Measurements from ENCODE around the gene NUDT22.

NUDT22 gene

DNA sequence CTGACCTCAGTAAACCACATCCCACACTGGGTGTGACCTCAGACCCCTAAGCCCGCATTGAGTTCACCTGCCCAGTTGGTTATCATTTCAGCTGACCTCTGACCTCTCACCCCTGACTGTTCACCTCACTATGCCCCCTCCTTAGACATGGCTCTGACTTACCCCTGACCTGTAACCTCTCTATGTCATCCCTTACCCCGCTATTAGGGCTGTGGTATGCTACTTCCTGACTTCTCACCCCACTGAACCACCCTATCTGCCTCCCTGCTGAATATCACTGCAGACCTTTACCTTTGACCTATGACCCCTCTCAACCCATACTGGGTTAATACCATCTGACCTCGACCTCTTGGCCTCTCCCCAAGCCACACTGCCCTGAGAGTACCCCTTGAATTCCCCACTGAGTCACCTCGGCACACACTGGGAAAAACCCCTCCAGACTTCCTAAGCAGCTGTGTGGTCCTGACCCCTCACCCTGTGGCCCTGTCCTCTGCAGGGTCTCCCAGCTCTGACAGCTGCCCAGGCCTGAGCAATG, 33.5 kb downstream of the NUDT22 start:
- DNase-seq, result no peak

DNA sequence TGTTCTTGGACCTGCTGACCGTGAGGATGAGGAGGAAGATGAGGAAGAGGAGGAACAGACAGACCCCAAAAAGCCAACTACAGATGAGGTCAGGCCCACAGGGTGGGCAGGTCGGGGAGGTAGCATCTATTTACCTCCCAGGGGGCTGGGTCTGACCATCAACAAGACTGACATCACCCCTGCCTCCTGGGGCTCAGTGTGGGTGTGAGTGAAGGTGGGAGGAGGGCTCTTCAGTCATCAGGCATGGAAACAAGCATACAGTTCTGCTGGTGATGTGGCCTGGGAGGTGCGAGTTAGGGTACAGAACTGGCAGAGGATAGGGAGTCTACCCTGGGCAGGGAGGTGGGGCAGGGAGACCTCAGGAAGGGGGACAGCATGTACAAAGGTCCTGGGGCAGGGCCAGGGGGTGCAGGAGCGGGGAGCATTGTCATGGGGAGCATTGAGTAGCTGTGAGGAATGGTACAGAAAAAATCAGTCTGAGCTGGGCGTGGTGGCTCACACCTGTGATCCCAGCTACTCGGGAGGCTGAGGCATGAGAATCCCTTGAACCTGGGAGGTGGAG, 34.2 kb downstream of the NUDT22 start:
- DNase-seq, result no peak

DNA sequence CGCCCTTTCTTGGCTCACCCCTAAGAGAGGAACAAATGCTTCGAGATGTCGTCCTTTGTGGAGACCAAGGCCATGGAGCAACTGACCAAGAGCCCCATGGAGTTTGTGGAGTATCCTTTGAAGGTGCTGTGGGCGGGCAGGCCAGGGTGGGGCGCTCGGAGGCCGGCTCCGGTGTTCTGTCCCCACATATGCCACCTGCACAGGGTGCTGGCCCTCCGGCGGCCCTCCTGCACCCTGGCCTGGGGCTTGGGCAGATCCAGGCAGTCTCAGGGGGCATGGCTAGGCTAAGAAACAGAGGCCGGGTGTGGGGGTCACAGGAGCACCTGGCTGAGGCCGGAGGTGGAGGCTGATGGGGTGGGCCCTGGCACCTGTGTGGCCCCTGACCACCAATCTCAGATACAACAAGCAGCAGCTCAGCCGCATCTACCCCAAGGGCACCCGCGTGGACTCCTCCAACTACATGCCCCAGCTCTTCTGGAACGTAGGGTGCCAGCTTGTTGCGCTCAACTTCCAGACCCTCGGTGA, 35.5 kb downstream of the NUDT22 start:
- no peak for DNase-seq

DNA sequence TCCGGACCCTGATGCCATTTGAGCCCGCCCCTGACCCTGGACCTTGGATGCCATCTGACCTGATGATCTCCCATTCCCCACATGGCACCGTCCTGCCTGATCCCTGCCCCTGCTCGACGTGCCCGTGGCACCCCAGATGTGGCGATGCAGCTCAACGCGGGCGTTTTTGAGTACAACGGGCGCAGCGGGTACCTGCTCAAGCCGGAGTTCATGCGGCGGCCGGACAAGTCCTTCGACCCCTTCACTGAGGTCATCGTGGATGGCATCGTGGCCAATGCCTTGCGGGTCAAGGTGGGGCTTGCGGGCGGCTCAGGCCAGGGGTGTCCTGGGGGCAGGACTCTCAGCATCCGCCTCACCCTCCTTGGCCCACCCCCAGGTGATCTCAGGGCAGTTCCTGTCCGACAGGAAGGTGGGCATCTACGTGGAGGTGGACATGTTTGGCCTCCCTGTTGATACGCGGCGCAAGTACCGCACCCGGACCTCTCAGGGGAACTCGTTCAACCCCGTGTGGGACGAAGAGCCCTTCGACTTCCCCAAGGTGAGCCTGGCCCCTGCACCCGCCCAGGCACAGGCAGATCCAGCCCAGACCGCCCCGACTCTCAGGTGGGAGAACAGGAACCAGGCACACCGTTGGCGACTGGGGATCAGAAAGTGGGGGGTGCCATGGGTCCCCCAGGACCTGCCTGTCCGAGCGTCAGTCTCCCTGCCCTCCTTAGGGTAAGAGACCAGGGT, 36.4 kb downstream of the NUDT22 start:
- DNase-seq, result no peak

DNA sequence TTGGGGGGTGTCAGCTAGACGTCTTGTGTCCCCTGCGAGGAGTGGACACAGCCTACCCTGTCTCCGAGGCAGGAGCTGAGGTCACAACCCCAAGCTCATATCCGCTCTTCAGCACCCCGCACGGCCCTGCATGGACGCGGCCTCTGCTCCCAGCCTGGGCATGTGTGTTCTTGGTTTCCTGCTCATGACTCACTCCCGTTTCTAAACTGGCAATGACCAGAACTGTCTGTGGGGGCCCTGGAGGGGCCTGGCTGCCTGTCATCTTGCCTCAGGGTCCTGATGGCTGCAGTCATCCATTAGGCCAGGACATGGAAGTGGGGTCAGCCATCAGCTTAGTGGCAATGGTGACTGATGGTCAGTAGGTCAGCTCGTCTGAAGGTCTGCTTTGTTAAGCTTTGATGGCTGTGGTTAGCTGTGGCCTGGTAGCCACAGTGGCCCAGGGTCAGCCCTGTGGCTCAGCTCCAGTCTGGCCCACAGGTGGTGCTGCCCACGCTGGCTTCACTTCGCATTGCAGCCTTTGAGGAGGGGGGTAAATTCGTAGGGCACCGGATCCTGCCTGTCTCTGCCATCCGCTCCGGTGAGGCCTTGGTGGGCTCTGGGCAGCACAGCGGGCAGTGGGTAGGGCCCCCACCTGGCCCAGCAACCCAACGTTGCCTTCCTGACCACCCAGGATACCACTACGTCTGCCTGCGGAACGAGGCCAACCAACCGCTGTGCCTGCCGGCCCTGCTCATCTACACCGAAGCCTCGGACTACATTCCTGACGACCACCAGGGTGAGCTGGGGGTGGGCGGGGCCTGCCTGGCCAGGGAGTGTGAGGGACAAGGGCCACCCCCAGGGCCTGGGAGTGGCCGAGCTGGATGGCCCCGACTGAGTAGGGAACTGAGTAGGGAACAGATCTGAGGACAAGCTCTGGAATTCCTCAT, 37.2 kb downstream of the NUDT22 start:
- no peak for DNase-seq

DNA sequence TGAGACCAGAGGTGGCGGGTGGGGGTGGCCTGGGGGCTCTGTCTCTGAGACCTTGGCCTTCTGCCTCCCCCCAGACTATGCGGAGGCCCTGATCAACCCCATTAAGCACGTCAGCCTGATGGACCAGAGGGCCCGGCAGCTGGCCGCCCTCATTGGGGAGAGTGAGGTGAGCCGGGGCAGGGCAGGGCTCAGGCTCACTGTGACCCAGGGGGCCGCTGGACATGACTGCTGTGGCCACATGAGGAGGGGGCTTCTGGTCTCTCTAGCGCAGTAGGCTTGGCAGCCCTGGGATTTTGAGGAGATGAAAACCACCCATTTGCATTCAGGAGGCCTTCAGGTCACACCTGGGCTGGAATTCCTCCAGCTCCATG, 37.9 kb downstream of the NUDT22 start:
- no peak for DNase-seq

DNA sequence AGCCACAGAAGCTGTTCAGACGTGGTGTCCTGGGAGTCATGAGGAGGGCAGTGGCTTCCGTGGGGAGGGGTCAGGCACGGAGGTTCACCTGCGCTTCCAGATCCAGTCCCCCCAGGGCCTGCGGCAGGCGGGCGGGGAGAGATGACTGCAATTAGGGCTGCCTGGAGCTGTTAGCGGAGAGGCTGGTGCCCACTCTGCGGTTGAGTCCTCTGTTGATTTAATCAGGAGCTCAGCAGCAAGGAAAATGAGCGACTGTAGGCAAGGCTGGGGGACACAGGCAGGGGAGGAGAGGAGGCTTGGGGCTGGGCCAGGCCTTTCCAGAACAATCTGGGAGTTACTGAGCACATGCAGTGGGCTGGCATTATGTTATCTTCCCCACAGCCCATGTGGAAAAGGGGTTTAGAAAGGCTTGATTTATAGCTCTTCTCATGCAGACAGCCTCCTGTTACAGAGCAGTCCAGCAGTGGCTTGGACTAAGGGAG, 38.3 kb downstream of the NUDT22 start:
- no peak for DNase-seq

DNA sequence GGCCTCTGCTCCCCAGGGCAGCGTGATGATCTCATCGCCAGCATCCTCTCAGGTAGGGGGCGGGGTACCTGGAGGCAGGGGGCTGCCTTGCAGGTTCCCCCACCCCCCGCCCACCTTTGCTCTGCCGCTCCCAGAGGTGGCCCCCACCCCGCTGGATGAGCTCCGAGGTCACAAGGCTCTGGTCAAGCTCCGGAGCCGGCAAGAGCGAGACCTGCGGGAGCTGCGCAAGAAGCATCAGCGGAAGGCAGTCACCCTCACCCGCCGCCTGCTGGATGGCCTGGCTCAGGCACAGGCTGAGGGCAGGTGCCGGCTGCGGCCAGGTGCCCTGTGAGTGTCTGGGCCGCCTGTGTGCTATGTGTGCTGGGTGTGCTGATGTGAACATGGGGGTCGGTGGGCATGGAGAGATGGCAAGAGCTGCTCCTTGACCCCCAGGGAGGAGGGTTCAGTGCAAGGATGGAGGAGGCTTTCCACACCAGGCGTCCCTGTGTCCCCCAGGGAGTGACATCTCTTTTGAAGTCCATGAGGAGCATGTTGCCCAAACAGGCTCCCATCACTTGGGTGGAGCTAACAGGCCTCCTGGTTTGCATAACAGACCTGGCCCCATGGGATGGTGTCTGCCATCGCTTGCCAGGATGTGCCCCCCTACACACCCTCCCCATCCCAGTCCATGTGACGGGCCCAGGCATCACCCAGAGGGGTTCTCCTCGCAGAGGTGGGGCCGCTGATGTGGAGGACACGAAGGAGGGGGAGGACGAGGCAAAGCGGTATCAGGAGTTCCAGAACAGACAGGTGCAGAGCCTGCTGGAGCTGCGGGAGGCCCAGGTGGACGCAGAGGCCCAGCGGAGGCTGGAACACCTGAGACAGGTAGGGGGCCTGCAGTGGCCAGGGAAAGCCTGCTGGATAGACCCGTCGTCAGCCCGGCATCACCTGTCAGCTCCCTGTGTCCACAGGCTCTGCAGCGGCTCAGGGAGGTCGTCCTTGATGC, 39.4 kb downstream of the NUDT22 start:
- no peak for DNase-seq

DNA sequence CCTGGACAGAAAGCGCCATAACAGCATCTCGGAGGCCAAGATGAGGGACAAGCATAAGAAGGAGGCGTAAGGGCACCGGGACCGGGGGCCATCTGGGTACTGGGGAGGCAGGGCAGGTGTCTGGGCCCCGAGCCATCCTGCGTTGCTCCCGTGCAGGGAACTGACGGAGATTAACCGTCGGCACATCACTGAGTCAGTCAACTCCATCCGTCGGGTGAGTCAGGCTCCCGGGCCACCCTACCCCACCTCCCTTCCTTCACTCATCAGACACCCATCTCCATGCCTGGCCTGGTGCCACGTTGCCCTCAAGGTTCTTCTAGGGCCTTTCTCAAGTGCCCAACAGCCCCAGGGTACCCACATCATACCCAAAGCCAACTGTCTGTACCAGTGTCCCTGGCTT, 40.3 kb downstream of the NUDT22 start:
- no peak for DNase-seq

DNA sequence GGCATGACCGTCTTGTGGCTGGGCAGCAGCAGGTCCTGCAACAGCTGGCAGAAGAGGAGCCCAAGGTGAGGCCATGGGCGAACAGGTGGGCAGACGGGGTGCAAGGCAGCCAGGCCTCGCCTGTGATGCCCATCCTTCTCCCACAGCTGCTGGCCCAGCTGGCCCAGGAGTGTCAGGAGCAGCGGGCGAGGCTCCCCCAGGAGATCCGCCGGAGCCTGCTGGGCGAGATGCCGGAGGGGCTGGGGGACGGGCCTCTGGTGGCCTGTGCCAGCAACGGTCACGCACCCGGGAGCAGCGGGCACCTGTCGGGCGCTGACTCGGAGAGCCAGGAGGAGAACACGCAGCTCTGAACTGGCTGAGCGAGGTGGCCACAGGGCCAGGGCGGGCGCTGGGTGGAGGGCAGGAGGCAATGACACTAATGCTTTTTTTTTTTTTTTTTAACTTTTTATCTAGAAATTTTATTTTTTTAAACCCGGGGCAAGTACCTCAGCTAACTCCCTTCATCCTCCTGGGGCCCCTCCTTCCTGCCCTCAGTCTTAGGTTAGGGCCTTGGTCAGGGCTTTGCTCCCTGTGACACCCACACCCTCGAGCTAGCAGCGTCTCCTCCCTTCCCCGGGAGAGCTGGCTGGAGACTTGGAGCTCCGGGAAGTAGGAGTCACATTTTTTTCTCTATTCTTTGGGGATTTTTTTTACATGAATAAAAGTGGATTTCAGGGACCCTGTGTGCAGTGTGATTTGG, 41.3 kb downstream of the NUDT22 start:
- no peak for DNase-seq

DNA sequence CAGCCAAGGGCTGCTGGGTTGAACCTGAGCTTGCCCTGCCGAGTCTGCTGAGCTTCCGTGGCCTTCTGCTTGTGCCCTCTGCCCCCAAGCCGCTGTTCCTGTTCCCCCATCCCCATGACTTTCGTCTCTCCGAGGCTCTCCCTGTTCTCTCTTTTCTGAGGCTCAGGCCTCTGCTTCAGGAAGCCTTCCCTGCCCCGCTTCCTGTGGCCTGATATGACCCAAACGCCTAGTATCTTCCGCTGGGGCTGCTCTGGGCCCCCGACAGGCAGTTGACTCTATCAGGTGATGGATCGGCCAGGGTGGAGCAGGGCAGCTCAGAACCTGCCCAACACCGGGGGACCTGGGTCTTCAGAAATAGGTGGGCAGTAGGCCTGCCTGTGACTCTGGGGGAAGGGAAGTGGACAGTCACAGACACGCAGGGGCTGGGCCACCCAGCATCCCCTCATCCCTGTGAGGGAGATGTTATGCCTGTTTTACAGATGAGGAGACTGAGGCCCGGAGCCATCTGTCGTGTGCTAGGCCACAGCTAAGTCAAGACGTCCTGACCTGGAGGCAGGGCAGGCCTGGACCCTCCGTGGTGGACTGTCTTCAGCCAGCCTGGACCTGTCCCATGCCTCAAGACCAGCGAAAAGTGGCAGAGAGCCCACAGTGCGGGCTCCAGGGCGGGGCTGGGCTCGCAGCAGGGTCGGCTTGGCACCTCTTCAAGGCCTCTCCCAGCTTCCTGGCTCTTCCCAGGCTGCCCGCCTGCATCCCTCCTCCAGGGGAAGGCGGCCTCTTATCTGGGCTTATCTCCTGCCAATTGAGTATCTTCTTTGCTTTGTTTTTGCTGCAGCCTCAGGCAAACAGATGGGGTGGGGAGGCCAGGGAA, 42.2 kb downstream of the NUDT22 start:
- DNase-seq, result no peak

DNA sequence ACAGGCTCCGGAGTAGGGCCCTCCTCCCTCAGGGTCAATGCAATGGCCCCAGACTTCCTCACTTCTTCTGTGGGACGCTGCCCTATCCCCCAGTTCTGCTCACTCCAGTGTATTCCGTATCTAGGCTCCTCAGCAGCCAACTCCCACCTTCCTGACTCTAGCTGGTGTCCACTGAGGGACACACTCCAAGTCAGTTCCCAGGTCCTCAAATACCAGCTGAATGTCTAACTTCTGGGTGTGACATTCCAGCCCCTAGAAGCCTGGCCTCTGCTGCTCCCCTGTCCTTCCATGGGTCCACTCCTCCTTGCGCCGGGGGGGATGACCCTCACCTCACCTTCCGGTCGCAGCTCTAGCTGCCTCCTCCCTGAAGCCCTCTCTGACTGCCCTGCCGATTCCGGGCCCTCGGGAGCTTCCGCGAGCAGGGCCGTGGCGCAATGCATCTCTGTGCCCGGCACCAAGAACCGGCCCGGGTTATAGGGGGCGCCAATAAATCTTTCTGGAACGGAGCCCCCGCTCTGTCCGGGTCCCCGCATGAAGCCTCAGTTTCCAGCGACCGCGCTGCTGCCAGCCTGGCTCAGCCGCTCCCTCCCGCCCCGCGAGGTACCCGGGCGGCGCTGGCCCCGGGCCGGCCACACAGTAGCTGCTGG, 42.9 kb downstream of the NUDT22 start:
- peak; percentile 28 to 57 for DNase-seq

DNA sequence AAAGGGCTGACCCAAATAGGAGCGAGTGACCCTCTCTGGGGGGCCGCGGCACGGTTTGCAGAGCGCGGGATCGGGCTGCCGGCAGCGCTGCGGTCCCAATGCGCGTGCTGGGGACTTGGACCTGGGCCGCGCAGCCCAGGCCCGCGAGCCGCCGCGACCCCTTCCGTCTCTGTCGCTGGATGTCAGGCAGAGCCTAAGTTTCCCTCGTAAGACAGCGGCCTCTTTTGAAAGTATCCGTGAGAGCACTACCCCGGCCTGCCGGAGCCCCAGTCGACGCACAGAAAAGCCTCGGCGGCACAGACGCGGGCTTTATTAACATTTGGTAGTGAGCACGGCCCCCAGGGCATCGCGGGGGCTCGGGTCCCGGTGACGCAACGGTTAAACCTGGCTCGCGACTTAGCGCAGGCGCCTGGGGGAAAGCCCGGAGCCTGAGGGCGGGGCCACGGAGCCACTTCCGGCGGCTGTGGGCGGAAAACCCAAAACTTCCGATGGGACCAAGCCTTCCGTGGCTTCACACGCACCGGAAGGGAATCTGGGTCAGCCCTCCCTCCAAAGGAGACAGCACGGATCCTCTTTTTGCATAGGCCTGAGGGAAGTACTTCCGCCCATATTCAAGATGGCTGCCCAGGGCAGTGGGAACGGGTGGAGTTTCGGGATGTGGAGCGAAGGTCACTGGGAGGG, 43.6 kb downstream of the NUDT22 start:
- peak; percentile 97 for DNase-seq

DNA sequence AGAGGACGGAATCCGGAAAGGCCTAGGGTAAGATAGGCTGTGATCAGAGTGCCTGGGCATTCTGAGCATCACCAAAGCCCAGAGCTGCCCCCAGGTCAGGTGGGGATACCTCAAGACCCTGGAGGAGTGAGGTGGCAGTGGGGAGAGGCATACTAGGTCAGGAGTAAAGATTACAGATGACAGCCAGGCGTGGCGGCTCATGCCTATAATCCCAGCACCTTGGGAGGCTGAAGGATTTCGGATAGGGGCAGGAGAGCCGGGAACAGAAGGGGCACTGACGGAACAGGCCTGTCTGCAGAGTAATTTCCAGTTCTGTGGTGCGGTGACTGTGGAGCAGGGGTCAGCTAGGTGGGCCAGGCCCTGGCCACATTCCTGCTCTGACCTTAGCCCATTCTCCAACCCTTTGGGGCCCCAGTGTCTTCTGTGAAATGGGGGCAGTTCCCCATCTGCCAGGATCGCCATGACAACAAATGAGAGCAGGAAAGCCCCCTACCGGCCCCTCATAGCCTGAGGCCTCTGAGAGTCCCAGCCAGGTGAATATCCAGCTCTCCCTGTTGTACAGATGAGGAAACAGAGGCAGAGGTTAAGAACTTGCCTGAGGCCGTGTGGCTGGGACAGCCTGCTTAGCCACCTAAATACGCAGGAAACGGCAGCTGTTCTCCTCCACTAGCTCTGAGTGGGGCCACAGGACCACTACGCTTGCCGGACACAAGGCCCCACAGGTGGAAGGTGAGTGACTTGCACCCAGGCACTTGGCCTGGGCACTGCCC, 49.1 kb downstream of the NUDT22 start:
- DNase-seq, result no peak

DNA sequence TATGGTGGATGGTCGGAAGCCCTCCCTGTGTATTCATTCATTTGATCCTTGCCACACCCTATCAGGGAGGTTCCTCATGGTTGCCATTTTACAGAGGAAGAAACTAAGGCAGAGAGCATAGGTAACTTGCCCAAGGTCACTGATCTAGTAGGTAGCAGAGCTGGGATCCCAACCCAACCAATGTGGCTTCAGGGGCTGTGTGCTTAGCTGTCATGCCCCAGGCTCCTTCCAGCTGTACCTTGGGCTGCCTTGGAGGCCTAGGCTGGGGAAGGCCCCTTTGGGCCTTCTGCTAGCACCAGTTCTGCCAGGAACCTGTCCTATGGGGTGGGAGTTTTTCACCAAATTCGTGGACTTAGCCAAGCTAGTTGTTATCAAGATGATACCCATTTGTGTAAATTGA, 49.8 kb downstream of the NUDT22 start:
- no peak for DNase-seq

DNA sequence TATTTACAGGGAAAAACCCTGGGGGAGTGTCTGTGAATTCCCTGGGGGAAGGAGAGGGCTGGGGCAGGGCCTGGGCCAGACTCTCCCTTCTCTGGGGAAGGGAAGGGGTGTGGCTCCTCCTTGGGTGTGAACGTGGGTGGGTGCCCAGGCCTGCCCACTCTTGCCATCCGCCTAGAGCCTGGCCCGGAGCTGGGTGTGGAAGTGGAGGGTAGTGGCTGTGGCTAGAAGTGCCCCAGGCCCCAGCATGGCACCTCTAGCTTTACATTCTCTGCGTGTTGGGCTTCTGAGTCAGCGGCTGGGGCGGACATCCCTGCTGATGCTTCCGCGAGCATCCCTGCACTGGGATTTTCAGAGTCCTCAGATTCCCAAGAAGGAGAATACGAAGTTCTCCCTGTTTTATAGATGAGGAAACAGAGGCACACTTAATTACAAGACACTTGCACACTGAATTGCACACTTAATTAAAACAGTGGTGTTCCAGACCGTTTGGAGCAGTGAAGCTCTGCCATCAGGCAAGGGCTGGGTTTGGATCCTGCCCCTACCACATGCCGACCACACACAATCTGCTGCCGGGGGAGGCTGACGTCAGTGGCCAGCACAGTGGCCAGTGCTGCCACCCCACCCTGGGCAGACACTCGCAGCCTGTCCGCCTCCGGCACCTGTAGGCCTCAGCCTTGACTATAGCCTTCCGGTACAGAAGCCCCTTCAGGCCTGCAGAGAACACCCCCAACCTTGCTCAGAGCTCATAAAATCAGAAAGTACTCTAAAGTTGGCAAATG, 50.8 kb downstream of the NUDT22 start:
- DNase-seq, result no peak

DNA sequence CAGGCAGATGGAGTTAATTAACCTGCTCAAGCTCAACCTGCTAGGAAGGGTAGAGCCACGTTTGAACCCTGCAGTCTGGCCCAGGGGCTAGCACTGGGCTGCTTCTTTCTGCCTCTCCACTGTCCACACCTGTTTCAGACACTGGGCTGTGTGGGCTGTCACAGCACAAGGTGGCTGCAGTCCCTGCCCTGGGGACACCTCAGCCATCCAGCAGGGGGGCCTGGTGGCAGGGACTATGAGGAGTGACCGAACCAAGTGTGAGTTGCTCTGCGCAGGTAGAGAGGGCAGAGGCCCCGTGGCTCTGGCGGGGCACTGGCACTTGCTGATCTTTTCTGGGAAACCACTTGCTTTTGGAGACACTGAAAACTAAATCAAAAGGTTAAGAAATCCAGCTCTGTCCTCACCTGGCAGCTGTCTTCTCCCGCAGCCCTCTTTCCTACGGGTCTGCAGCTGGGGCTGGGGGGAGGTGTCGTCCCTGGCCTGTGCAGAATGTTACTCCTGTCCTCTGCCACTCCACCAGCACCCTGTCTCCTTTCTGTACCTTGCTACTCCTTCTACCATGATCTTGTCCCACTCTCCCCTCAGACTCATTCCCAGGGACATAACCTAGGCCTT, 52.6 kb downstream of the NUDT22 start:
- DNase-seq, result no peak

Measured in stimulated activated CD4-positive, alpha-beta T cell treated with anti-CD3 and anti-CD28 coated beads, Interleukin-4, amount 100 ng/mL, for 4 hours (primary cell).